SK-N-SH (cell line): ENCODE measurements around the gene PTGIR. TPM values are rescaled to one million over a fixed set of nuclear protein-coding genes. Genes with fewer than 3 reads are reported as not detected.

ENCODE experiments used
- CTCF ChIA-PET: fragments of 300-600, 350-600 bp; formaldehyde crosslinking; extraction: SDS; loops from one replicate; lab custom pipeline; 2021; lab: Yijun Ruan, JAX
- POLR2A ChIA-PET: fragments of 350-600 bp; sonication (Branson Sonifier 250); formaldehyde crosslinking; extraction: SDS; loops from one replicate; lab custom pipeline; 2020; ENCODE audit warnings: antibody characterized with exemption, inconsistent platforms; lab: Yijun Ruan, JAX
- DNase-seq: peaks from one replicate; pipeline ENCODE4 v3.0.0; 2012
- H2AFZ ChIP-seq: fragments of 200-600 bp; sonication (generic); 2 replicates; pipeline ENCODE4 v1.8.1; 2016; ENCODE audit warnings: antibody characterized with exemption, mild to moderate bottlenecking, low read depth
- H3F3A ChIP-seq: fragments of 200-600 bp; sonication (generic); replicated peaks from 2 replicates; pipeline ENCODE3; 2016; ENCODE audit warnings: antibody characterized with exemption, mild to moderate bottlenecking; ENCODE audit not compliant: insufficient read depth
- H3K27ac ChIP-seq, 2 experiments: fragments of 200-500 bp in 1 of 2; fragments of 200-600 bp in 1 of 2; sonication (Bioruptor generic) in 1 of 2; sonication (generic), shearing (Covaris generic) in 1 of 2; 2 replicates each; pipeline versions ENCODE4 v1.5.1 to v1.6.1; 2014 to 2016; ENCODE audit warnings: low read depth in 2 of 2, inconsistent platforms in 1 of 2, low read length in 1 of 2, mild to moderate bottlenecking in 1 of 2, mixed read lengths in 1 of 2
- H3K27me3 ChIP-seq: fragments of 200-600 bp; sonication (generic), shearing (Covaris generic); 2 replicates; pipeline ENCODE4 v1.6.1; 2016; ENCODE audit warnings: mixed run types; ENCODE audit not compliant: insufficient read depth
- H3K36me3 ChIP-seq, 2 experiments: fragments of 200-500 bp in 1 of 2; fragments of 200-600 bp in 1 of 2; sonication (Bioruptor generic) in 1 of 2; sonication (generic) in 1 of 2; replicated peaks in 1 of 2; 2 replicates each; pipeline versions ENCODE3 to v1.5.1; 2014 to 2016; ENCODE audit warnings: low read length in 1 of 2, mild to moderate bottlenecking in 1 of 2; ENCODE audit not compliant: insufficient read depth in 2 of 2, control insufficient read depth in 1 of 2
- H3K4me1 ChIP-seq, 2 experiments: fragments of 200-500 bp in 1 of 2; fragments of 200-600 bp in 1 of 2; sonication (Bioruptor generic) in 1 of 2; sonication (generic), shearing (Covaris generic) in 1 of 2; 2 replicates each; pipeline versions ENCODE4 v1.5.1 to v1.6.1; 2014 to 2016; ENCODE audit warnings: low read depth in 1 of 2, low read length in 1 of 2, mixed run types in 1 of 2; ENCODE audit not compliant: insufficient read depth in 2 of 2, control insufficient read depth in 1 of 2
- H3K4me2 ChIP-seq: fragments of 200-600 bp; sonication (generic), shearing (Covaris generic); 2 replicates; pipeline ENCODE4 v1.6.1; 2017; ENCODE audit warnings: mixed run types
- H3K4me3 ChIP-seq, 2 experiments: fragments of 200-500 bp in 1 of 2; fragments of 200-600 bp in 1 of 2; sonication (Bioruptor generic) in 1 of 2; sonication (generic), shearing (Covaris generic) in 1 of 2; 2 replicates each; pipeline versions ENCODE4 v1.5.1 to v1.8.1; 2014 to 2016; ENCODE audit warnings: low read depth in 2 of 2, inconsistent platforms in 1 of 2, low read length in 1 of 2, mild to moderate bottlenecking in 1 of 2, mixed read lengths in 1 of 2, moderate library complexity in 1 of 2
- H3K79me2 ChIP-seq: fragments of 200-600 bp; sonication (generic); 2 replicates; pipeline ENCODE4 v1.8.1; 2017; ENCODE audit warnings: mild to moderate bottlenecking; ENCODE audit not compliant: insufficient read depth
- H3K9ac ChIP-seq: fragments of 200-600 bp; sonication (generic); 2 replicates; pipeline ENCODE4 v1.6.1; 2017; ENCODE audit warnings: mixed run types
- H3K9me2 ChIP-seq: fragments of 200-600 bp; sonication (generic); 2 replicates; pipeline ENCODE4 v1.6.1; 2017; ENCODE audit warnings: mixed run types
- H3K9me3 ChIP-seq: fragments of 200-600 bp; sonication (generic); 2 replicates; pipeline ENCODE4 v1.6.1; 2017; ENCODE audit warnings: mixed run types, mild to moderate bottlenecking, moderate library complexity
- H4K20me1 ChIP-seq: fragments of 200-600 bp; sonication (generic); 2 replicates; pipeline ENCODE4 v1.6.1; 2017; ENCODE audit warnings: mild to moderate bottlenecking, mixed run types; ENCODE audit not compliant: insufficient read depth
- CHD2 ChIP-seq: fragments of 150-350 bp; IDR thresholded peaks from 2 replicates; pipeline ENCODE4 v1.6.1; 2018; ENCODE audit warnings: low read length; ENCODE audit not compliant: partially characterized antibody
- CTCF ChIP-seq: fragments of 200-600 bp; sonication (generic); IDR thresholded peaks from 2 replicates; pipeline ENCODE4 v1.6.1; 2017; ENCODE audit warnings: antibody characterized with exemption, mild to moderate bottlenecking, moderate library complexity
- ELF1 ChIP-seq: IDR thresholded peaks from 2 replicates; pipeline ENCODE4 v1.4.0; 2012
- FOSL2 ChIP-seq: IDR thresholded peaks from 2 replicates; pipeline ENCODE4 v1.4.0; 2012; ENCODE audit warnings: low read depth, mild to moderate bottlenecking, moderate library complexity, borderline replicate concordance
- GABPA ChIP-seq: IDR thresholded peaks from 2 replicates; pipeline ENCODE4 v1.4.0; 2012; ENCODE audit warnings: low read depth, mild to moderate bottlenecking
- NRF1 ChIP-seq: IDR thresholded peaks from 2 replicates; pipeline ENCODE4 v1.6.1; 2012; ENCODE audit warnings: low read depth, mild to moderate bottlenecking, low read length
- POLR2AphosphoS5 ChIP-seq: IDR thresholded peaks from 2 replicates; pipeline ENCODE4 v1.6.1; 2012; ENCODE audit warnings: low read depth, low read length
- RAD21 ChIP-seq: IDR thresholded peaks from 2 replicates; pipeline ENCODE4 v1.6.1; 2012; ENCODE audit warnings: mild to moderate bottlenecking, low read length
- TAF1 ChIP-seq: IDR thresholded peaks from 2 replicates; pipeline ENCODE4 v1.6.1; 2012; ENCODE audit warnings: low read depth, mild to moderate bottlenecking, low read length, moderate library complexity, borderline replicate concordance
- USF2 ChIP-seq: fragments of 150-350 bp; IDR thresholded peaks from 2 replicates; pipeline ENCODE4 v1.6.1; 2017; ENCODE audit warnings: antibody characterized with exemption, low read length, low read depth, borderline replicate concordance
- WGBS: methylation state at CpG from one replicate; pipeline ENCODE4 v1.1.6; 2017; ENCODE audit warnings: low lambda C conversion rate; 5-methylcytosine and 5-hydroxymethylcytosine counted together
- polyA plus RNA-seq, 3 experiments: library from polyadenylated mRNA; depleted of rRNA; stranded (reverse); fragments of >200 nt; gene quantifications; 2 replicates each; pipeline ENCODE4 v1.2.3, GENCODE V29; 2012

Gene PTGIR
- polyA plus RNA-seq, 1 of the 3 experiments (the other 2 are of a cell fraction) = 2.5 TPM

GRCh38 chr19:46659151-46660007, 34.5 kb upstream of the PTGIR start:
- peak overlapping the region; percentile 56; the same call in 1 of the 2 replicates for H3K9ac ChIP-seq
- POLR2A ChIA-PET = interaction anchor here (0.6 to 4.0 kb wide), 3 partner anchors 24 to 37 kb away, joined by 3 to 31 read pairs (median 26); partner anchors contain the start of gene GNG8
- no peaks in the 10 kb centered on the region for H3K9me3 ChIP-seq

GRCh38 chr19:46656541-46656940, 31.7 kb upstream of the PTGIR start:
- Histone ChIP-seq H3F3A (peaks cover under 1% of the 10 kb centered on the region), H3K4me1 (peaks cover 0 to 8% of the 10 kb centered on the region in 2 experiments; a peak in 1 of 4 replicates), H3K4me3 (no peak overlapping the region), H3K36me3 (peaks cover 0 to 6% of the 10 kb centered on the region in 2 experiments), H3K4me2 (no peak overlapping the region), H3K9me3 (no peaks in the 10 kb centered on the region), H3K27ac (no peak overlapping the region), H3K27me3 (no peaks in the 10 kb centered on the region), H3K9ac (no peak overlapping the region), H3K79me2 (no peaks in the 10 kb centered on the region; the same call in 1 of the 2 replicates), H4K20me1 (peaks cover 5% of the 10 kb centered on the region; the same call in 1 of the 2 replicates), H3K9me2 (no peaks in the 10 kb centered on the region), H2AFZ (no peak overlapping the region)
- no peak for DNase-seq
- WGBS = 92% methylated on average over 5 of the region's 5 CpGs
- ChIA-PET POLR2A (interaction anchor here (1.6 kb wide), 1 partner anchor 16 kb away, joined by 9 read pairs; no protein-coding TSS in a partner anchor), CTCF (interaction anchor here (0.9 to 1.8 kb wide), 4 partner anchors 12 to 591 kb away, joined by 3 to 6 read pairs (median 4); no protein-coding TSS in a partner anchor)
- TF ChIP-seq NRF1 (no peak), ELF1 (no peak), CTCF (no peak), RAD21 (no peak), FOSL2 (no peak), POLR2AphosphoS5 (no peak), TAF1 (no peak), GABPA (no peak)

More at GRCh38 chr19:46659151-46660007, 34.5 kb upstream of the PTGIR start:
- peak; percentile 71 for DNase-seq
- H3K4me2 ChIP-seq = peak overlapping the region; percentile 90
- peak overlapping the region; percentile 60; the same call in 1 of the 2 replicates for H2AFZ ChIP-seq
- CTCF ChIA-PET = interaction anchor here (1.0 to 9.5 kb wide), 5 partner anchors 13 to 130 kb away, joined by 3 to 471 read pairs (median 3); partner anchors contain the start of gene CALM3
- peaks cover 0 to 10% of the 10 kb centered on the region in 2 experiments; a peak in 1 of 4 replicates for H3K4me1 ChIP-seq
- H3K79me2 ChIP-seq = no peaks in the 10 kb centered on the region; the same call in 1 of the 2 replicates
- no peaks in the 10 kb centered on the region for H3K9me2 ChIP-seq
- peak overlapping the region; percentile 69 to 88 for H3K4me3 ChIP-seq
- H3F3A ChIP-seq = peaks cover 17% of the 10 kb centered on the region
- no peaks in the 10 kb centered on the region for H3K27me3 ChIP-seq
- peak overlapping the region; percentile 24 to 80; a peak in 3 of 4 replicates for H3K27ac ChIP-seq
- no peak for TF ChIP-seq TAF1
- TF ChIP-seq CHD2 = peak; percentile 48
- TF ChIP-seq USF2 = no peak
- H3K36me3 ChIP-seq = peaks cover 0 to 3% of the 10 kb centered on the region in 2 experiments
- WGBS = 10% methylated on average over 24 of the region's 28 CpGs
- peaks cover 5% of the 10 kb centered on the region; the same call in 1 of the 2 replicates for H4K20me1 ChIP-seq
